Neural cell (in vitro differentiated cells): ENCODE results near the gene EPAS1. TPM values are rescaled to one million over a fixed set of nuclear protein-coding genes. Genes with fewer than 3 reads are reported as not detected.

Source experiments
- H2AFZ ChIP-seq: fragments of 200-600, 300-800 bp; sonication (generic), shearing (Covaris generic); 2 replicates; pipeline ENCODE4 v1.6.0; 2014; ENCODE audit warnings: low read depth, mild to moderate bottlenecking, antibody characterized with exemption, low read length, moderate library complexity
- H3F3A ChIP-seq: fragments of 200-600 bp; shearing (Covaris generic); 2 replicates; pipeline ENCODE4 v1.6.1; 2016; ENCODE audit warnings: mild to moderate bottlenecking, moderate library complexity, mixed read lengths, antibody characterized with exemption, low read length; ENCODE audit not compliant: insufficient read depth, poor library complexity, severe bottlenecking
- H3K27ac ChIP-seq: fragments of 200-600, 300-800 bp; sonication (generic), shearing (Covaris generic); 2 replicates; pipeline ENCODE4 v1.5.1; 2014; ENCODE audit warnings: mild to moderate bottlenecking, low read length, moderate library complexity
- H3K27me3 ChIP-seq: fragments of 300-800, 200-600 bp; sonication (generic), shearing (Covaris generic); 2 replicates; pipeline ENCODE4 v1.6.0; 2014; ENCODE audit warnings: mild to moderate bottlenecking, low read depth, low read length, moderate library complexity; ENCODE audit not compliant: insufficient read depth
- H3K36me3 ChIP-seq: fragments of 300-800, 200-600 bp; sonication (generic), shearing (Covaris generic); 2 replicates; pipeline ENCODE4 v1.5.1; 2014; ENCODE audit warnings: mild to moderate bottlenecking, antibody characterized with exemption, low read length, moderate library complexity; ENCODE audit not compliant: insufficient read depth
- H3K4me2 ChIP-seq: fragments of 300-800, 200-600 bp; sonication (generic), shearing (Covaris generic); 2 replicates; pipeline ENCODE4 v1.6.0; 2014; ENCODE audit warnings: mild to moderate bottlenecking, low read length
- H3K4me3 ChIP-seq: fragments of 300-800, 200-600 bp; sonication (generic), shearing (Covaris generic); 2 replicates; pipeline ENCODE4 v1.5.1; 2014; ENCODE audit warnings: mild to moderate bottlenecking, low read length, moderate library complexity
- H3K79me2 ChIP-seq: fragments of 200-600 bp; shearing (Covaris generic); replicated peaks from 2 replicates; pipeline ENCODE4 v1.6.0; 2014; ENCODE audit warnings: mild to moderate bottlenecking, low read length, moderate library complexity; ENCODE audit not compliant: insufficient read depth
- H3K9ac ChIP-seq: fragments of 300-800, 200-600 bp; sonication (generic), shearing (Covaris generic); 2 replicates; pipeline ENCODE4 v1.6.1; 2016; ENCODE audit warnings: mild to moderate bottlenecking, low read length, mixed read lengths
- H3K9me2 ChIP-seq: fragments of 200-600 bp; shearing (Covaris generic); 2 replicates; pipeline ENCODE4 v1.6.1; 2016; ENCODE audit warnings: mild to moderate bottlenecking, low read length, mixed read lengths; ENCODE audit not compliant: insufficient read depth
- H3K9me3 ChIP-seq: fragments of 200-600, 300-800 bp; sonication (generic), shearing (Covaris generic); 2 replicates; pipeline ENCODE4 v1.6.1; 2016; ENCODE audit warnings: mild to moderate bottlenecking, mixed run types, low read length, moderate library complexity, mixed read lengths
- H4K20me1 ChIP-seq: fragments of 200-600 bp; shearing (Covaris generic); 2 replicates; pipeline ENCODE4 v1.6.1; 2016; ENCODE audit warnings: mild to moderate bottlenecking, mixed run types; ENCODE audit not compliant: insufficient read depth
- CTCF ChIP-seq: fragments of 450-650 bp; IDR thresholded peaks from 2 replicates; pipeline ENCODE4 v1.5.1; 2014; ENCODE audit warnings: antibody characterized with exemption, mild to moderate bottlenecking, moderate library complexity; ENCODE audit not compliant: poor library complexity, severe bottlenecking
- EP300 ChIP-seq: fragments of 450-650 bp; conservative IDR thresholded peaks from 2 replicates; pipeline ENCODE4 v1.6.1; 2014; ENCODE audit warnings: antibody characterized with exemption, mild to moderate bottlenecking, moderate library complexity; ENCODE audit not compliant: poor library complexity, severe bottlenecking
- EZH2 ChIP-seq: fragments of 200-600, 300-800 bp; shearing (Covaris generic), sonication (generic); IDR thresholded peaks from 2 replicates; pipeline ENCODE4 v1.6.1; 2014; ENCODE audit warnings: antibody characterized with exemption, low read length, borderline replicate concordance, mild to moderate bottlenecking; ENCODE audit not compliant: insufficient read depth, poor library complexity, severe bottlenecking
- MXI1 ChIP-seq: fragments of 450-650 bp; conservative IDR thresholded peaks from 2 replicates; pipeline ENCODE4 v1.6.1; 2014; ENCODE audit warnings: antibody characterized with exemption, mild to moderate bottlenecking; ENCODE audit not compliant: poor library complexity, severe bottlenecking
- POLR2AphosphoS5 ChIP-seq: IDR thresholded peaks from 2 replicates; pipeline ENCODE4 v1.6.1; 2012
- RAD21 ChIP-seq: fragments of 450-650 bp; conservative IDR thresholded peaks from 2 replicates; pipeline ENCODE4 v1.6.1; 2014; ENCODE audit warnings: antibody characterized with exemption, mild to moderate bottlenecking, moderate library complexity
- REST ChIP-seq: IDR thresholded peaks from 2 replicates; pipeline ENCODE4 v1.6.1; 2012; ENCODE audit warnings: borderline replicate concordance
- SMC3 ChIP-seq: fragments of 450-650 bp; conservative IDR thresholded peaks from 2 replicates; pipeline ENCODE4 v1.6.1; 2014; ENCODE audit warnings: antibody characterized with exemption, mild to moderate bottlenecking, moderate library complexity; ENCODE audit not compliant: poor library complexity
- TAF1 ChIP-seq: IDR thresholded peaks from 2 replicates; pipeline ENCODE4 v1.6.1; 2012; ENCODE audit warnings: low read depth
- polyA plus RNA-seq: library from polyadenylated mRNA; depleted of rRNA; stranded (reverse); fragments of >200 nt; gene quantifications from 2 replicates; pipeline ENCODE4 v1.2.3, GENCODE V29; 2014

The EPAS1 gene
- polyA plus RNA-seq, 1 donor from 2014 or later, result not detected

GRCh38 chr2:46381263-46381849 lies 84.1 kb downstream of the EPAS1 start:
- H3K27me3 ChIP-seq, result no peaks in the 10 kb centered on the region
- no peak overlapping the region for H3K4me2 ChIP-seq
- no peaks in the 10 kb centered on the region for H3K79me2 ChIP-seq
- TF ChIP-seq CTCF (no peak), SMC3 (no peak), REST (no peak), TAF1 (no peak), EZH2 (no peak), EP300 (no peak), MXI1 (no peak), RAD21 (no peak), POLR2AphosphoS5 (no peak)
- no peaks in the 10 kb centered on the region for H3K9me3 ChIP-seq
- no peak overlapping the region for H3K27ac ChIP-seq
- no peak overlapping the region for H3K4me3 ChIP-seq
- no peaks in the 10 kb centered on the region for H4K20me1 ChIP-seq
- H3K9me2 ChIP-seq, result no peaks in the 10 kb centered on the region
- H3F3A ChIP-seq, result no peaks in the 10 kb centered on the region
- H2AFZ ChIP-seq, result no peak overlapping the region
- no peak overlapping the region for H3K9ac ChIP-seq
- no peaks in the 10 kb centered on the region for H3K36me3 ChIP-seq

GRCh38 chr2:46381871-46382270 lies 84.7 kb downstream of the EPAS1 start:
- H3K9me2 ChIP-seq, result no peaks in the 10 kb centered on the region
- H3F3A ChIP-seq, result no peaks in the 10 kb centered on the region
- H3K9me3 ChIP-seq, result no peaks in the 10 kb centered on the region
- no peaks in the 10 kb centered on the region for H3K79me2 ChIP-seq
- no peak overlapping the region for H3K27ac ChIP-seq
- H3K27me3 ChIP-seq, result no peaks in the 10 kb centered on the region
- H3K4me2 ChIP-seq, result no peak overlapping the region
- no peak overlapping the region for H2AFZ ChIP-seq
- H4K20me1 ChIP-seq, result no peaks in the 10 kb centered on the region
- H3K36me3 ChIP-seq, result no peaks in the 10 kb centered on the region
- H3K4me3 ChIP-seq, result no peak overlapping the region
- TF ChIP-seq EZH2 (no peak), REST (no peak), SMC3 (no peak), RAD21 (no peak), MXI1 (no peak), TAF1 (no peak), EP300 (no peak), POLR2AphosphoS5 (no peak), CTCF (no peak)
- no peak overlapping the region for H3K9ac ChIP-seq
